SK-N-SH treated with all-trans-retinoic acid at 6 μM for 48 hours (cell line): ENCODE data around the gene TBC1D3B.

Experiments used
- OSR1 ChIP-seq: fragments of 250-450 bp; sonication (Bioruptor Pico); IDR thresholded peaks from 2 replicates; pipeline ENCODE4 v1.8.0; 2022; ENCODE audit warnings: moderate library complexity, mild to moderate bottlenecking, inconsistent platforms
- PATZ1 ChIP-seq: fragments of 250-450 bp; sonication (Bioruptor Pico); IDR thresholded peaks from 2 replicates; pipeline ENCODE4 v1.8.0; 2020; ENCODE audit warnings: mild to moderate bottlenecking, moderate library complexity, borderline replicate concordance

GRCh38 chr17:36182176-36183000 lies 6.0 kb upstream of the TBC1D3B start:
- TF ChIP-seq OSR1, result no peak
- TF ChIP-seq PATZ1 (CRISPR knock-in tag), result no peak
